ENCODE results near the gene RAD51B.

GRCh38 chr14:67857778-67858350 is 38.3 kb downstream of the RAD51B start:
- no peak for TF ChIP-seq EP300 (IDR thresholded peaks at IDR 0.05; ENCODE audit: low read depth)
- no peak for TF ChIP-seq POLR2A (IDR thresholded peaks at IDR 0.05)
- TF ChIP-seq, protein P1, sequence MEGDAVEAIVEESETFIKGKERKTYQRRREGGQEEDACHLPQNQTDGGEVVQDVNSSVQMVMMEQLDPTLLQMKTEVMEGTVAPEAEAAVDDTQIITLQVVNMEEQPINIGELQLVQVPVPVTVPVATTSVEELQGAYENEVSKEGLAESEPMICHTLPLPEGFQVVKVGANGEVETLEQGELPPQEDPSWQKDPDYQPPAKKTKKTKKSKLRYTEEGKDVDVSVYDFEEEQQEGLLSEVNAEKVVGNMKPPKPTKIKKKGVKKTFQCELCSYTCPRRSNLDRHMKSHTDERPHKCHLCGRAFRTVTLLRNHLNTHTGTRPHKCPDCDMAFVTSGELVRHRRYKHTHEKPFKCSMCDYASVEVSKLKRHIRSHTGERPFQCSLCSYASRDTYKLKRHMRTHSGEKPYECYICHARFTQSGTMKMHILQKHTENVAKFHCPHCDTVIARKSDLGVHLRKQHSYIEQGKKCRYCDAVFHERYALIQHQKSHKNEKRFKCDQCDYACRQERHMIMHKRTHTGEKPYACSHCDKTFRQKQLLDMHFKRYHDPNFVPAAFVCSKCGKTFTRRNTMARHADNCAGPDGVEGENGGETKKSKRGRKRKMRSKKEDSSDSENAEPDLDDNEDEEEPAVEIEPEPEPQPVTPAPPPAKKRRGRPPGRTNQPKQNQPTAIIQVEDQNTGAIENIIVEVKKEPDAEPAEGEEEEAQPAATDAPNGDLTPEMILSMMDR (IDR thresholded peaks at IDR 0.05), result no peak
- TF ChIP-seq POLR2AphosphoS5 (IDR thresholded peaks at IDR 0.05), result no peak
